RWPE2 (cell line): ENCODE results near the gene MXD1.
"Not testable (repeated sequence)": the region's sequence is repeated elsewhere in the genome, so short reads cannot be mapped to it uniquely, and the experiment has no call there.

Experiments
- ATAC-seq: fragments of 200-7000 bp; cut with Tn5 transposase; 3 replicates; pipeline ENCODE4 v1.9.1; 2021; ENCODE audit warnings: low read depth
- DNase-seq: peaks from one replicate; pipeline ENCODE4 v3.0.0-alpha.2; 2020; ENCODE audit warnings: low spot score
- H3K27ac ChIP-seq: fragments of 450-650 bp; 2 replicates; pipeline ENCODE4 v1.5.1; 2017; ENCODE audit warnings: mild to moderate bottlenecking; ENCODE audit not compliant: poor library complexity, severe bottlenecking
- H3K27me3 ChIP-seq: fragments of 250-450 bp; sonication (Bioruptor Pico); 2 replicates; pipeline ENCODE4 v1.5.1; 2021; ENCODE audit warnings: mild to moderate bottlenecking, moderate library complexity; ENCODE audit not compliant: insufficient read depth, poor library complexity, severe bottlenecking
- H3K36me3 ChIP-seq: fragments of 250-450 bp; sonication (Bioruptor Pico); 2 replicates; pipeline ENCODE4 v1.5.1; 2020; ENCODE audit warnings: low read depth, mild to moderate bottlenecking, moderate library complexity
- H3K4me1 ChIP-seq: fragments of 250-450 bp; sonication (Bioruptor Pico); 2 replicates; pipeline ENCODE4 v1.5.1; 2021; ENCODE audit warnings: mild to moderate bottlenecking, moderate library complexity; ENCODE audit not compliant: insufficient read depth, poor library complexity, severe bottlenecking
- H3K4me3 ChIP-seq: fragments of 250-450 bp; sonication (Bioruptor Pico); 2 replicates; pipeline ENCODE4 v1.5.1; 2021; ENCODE audit warnings: mild to moderate bottlenecking, moderate library complexity; ENCODE audit not compliant: severe bottlenecking
- H3K9me3 ChIP-seq: fragments of 250-450 bp; sonication (Bioruptor Pico); 2 replicates; pipeline ENCODE4 v1.5.1; 2021; ENCODE audit warnings: mild to moderate bottlenecking, moderate library complexity; ENCODE audit not compliant: severe bottlenecking
- CTCF ChIP-seq: fragments of 450-650 bp; IDR thresholded peaks from one replicate; pipeline ENCODE4 v1.5.1; 2017; ENCODE audit warnings: mild to moderate bottlenecking, moderate library complexity; ENCODE audit not compliant: poor library complexity, severe bottlenecking

MXD1 gene, protein sequence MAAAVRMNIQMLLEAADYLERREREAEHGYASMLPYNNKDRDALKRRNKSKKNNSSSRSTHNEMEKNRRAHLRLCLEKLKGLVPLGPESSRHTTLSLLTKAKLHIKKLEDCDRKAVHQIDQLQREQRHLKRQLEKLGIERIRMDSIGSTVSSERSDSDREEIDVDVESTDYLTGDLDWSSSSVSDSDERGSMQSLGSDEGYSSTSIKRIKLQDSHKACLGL

GRCh38 chr2:69914950-69915945 is at the start of gene MXD1:
Gene MXD1 (plus strand): TSS chr2:69915109. CDS start chr2:69915331, 222 bp downstream.
- no peaks in the 10 kb centered on the region for H3K27me3 ChIP-seq
- peaks cover 63% of the 10 kb centered on the region for H3K36me3 ChIP-seq
- no peak for TF ChIP-seq CTCF
- ATAC-seq (no peak; the same call in 2 of the 3 replicates), DNase-seq (no peak)
- peak within 1 kb of the TSS; percentile 66 for H3K4me3 ChIP-seq
- H3K4me1 ChIP-seq, result peaks cover 25% of the 10 kb centered on the region
- peak within 1 kb of the TSS; percentile 70 for H3K27ac ChIP-seq
- H3K9me3 ChIP-seq, result no peaks in the 10 kb centered on the region

GRCh38 chr2:69888451-69888850 is 26.5 kb upstream of the MXD1 start:
- Histone ChIP-seq H3K4me3 (no peak overlapping the region), H3K27ac (no peak overlapping the region), H3K4me1 (no peaks in the 10 kb centered on the region), H3K9me3 (peaks cover 3% of the 10 kb centered on the region), H3K27me3 (no peaks in the 10 kb centered on the region), H3K36me3 (no peaks in the 10 kb centered on the region)
- DNase-seq, result no peak
- TF ChIP-seq CTCF, result no peak
- no peak for ATAC-seq

DNA sequence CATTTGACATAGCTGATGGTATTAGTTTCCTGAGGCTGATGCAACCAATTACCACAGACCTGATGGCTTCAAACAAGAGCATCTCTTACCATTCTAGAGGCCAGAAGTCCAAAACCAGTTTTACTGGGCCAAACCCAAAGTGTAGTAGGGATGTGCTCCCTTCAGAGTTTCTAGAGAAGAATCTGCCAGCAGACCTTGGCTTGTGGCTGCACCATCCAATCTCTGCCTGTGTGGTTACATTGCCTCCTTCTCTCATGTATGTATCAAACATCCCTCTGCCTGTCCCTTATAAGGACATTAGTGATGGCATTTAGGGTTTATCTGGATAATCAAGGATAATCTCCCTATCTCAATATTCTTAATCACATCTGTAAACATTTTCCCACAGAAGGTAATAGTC is 25.6 kb upstream of the MXD1 start:
- peaks cover 3% of the 10 kb centered on the region for H3K9me3 ChIP-seq
- no peaks in the 10 kb centered on the region for H3K36me3 ChIP-seq
- ATAC-seq, result no peak
- no peaks in the 10 kb centered on the region for H3K4me1 ChIP-seq
- H3K4me3 ChIP-seq, result no peak overlapping the region
- DNase-seq, result no peak
- no peaks in the 10 kb centered on the region for H3K27me3 ChIP-seq
- no peak overlapping the region for H3K27ac ChIP-seq
- TF ChIP-seq CTCF, result no peak

DNA sequence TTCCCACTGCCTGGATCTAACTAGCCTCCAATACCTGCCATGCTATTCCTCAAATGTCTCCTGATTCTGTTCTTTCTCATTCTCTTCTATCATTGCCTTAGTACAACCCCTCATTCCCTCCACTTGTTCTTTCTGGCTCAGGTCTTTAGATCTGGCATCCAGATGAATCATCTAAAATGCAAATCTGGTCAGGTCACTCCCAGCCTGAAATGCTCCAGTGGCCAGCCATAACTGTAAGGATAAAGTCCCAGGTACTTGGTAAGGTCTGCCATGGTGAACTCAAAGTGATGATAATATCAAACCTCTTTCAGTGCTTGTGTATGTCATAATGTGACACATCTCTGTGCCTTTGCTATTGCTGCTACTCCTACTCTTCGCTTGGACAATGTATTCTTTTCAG is 24.0 kb upstream of the MXD1 start:
- H3K4me3 ChIP-seq, result no peak overlapping the region
- H3K36me3 ChIP-seq, result peaks cover 12% of the 10 kb centered on the region
- DNase-seq, result no peak
- no peak overlapping the region for H3K27ac ChIP-seq
- no peak for TF ChIP-seq CTCF
- no peak for ATAC-seq
- H3K27me3 ChIP-seq, result no peaks in the 10 kb centered on the region
- no peaks in the 10 kb centered on the region for H3K4me1 ChIP-seq
- peaks cover 3% of the 10 kb centered on the region for H3K9me3 ChIP-seq

DNA sequence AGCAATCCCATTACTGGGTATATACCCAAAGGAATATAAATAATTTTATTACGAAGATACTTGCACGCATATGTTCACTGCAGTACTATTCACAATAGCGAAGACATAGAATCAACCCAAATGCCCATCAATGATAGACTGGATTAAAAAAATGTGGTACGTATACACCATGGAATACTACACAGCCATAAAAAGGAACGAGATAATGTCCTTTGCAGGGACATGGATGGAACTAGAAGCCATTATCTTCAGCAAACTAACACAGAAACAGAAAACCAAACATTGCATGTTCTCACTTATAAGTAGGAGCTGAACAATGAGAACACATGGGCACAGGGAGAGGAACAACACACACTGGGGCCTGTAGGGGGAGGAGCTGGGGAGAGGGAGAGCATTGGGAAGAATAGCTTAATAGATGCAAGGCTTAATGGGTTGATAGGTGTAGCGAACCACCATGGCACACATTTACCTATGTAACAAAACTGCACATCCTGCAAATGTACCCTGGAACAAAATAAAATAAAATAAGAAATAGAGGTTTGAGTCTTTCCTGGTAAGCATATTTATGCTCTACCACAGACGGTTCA is 22.0 kb upstream of the MXD1 start:
- not testable (repeated sequence) for H3K4me1 ChIP-seq, H3K4me3 ChIP-seq, H3K9me3 ChIP-seq, DNase-seq, ATAC-seq, H3K27me3 ChIP-seq
- peaks cover 32% of the 10 kb centered on the region for H3K36me3 ChIP-seq
- peak overlapping the region; percentile 56 for H3K27ac ChIP-seq
